Measurements from ENCODE around the gene PDGFD.

PDGFD gene

DNA sequence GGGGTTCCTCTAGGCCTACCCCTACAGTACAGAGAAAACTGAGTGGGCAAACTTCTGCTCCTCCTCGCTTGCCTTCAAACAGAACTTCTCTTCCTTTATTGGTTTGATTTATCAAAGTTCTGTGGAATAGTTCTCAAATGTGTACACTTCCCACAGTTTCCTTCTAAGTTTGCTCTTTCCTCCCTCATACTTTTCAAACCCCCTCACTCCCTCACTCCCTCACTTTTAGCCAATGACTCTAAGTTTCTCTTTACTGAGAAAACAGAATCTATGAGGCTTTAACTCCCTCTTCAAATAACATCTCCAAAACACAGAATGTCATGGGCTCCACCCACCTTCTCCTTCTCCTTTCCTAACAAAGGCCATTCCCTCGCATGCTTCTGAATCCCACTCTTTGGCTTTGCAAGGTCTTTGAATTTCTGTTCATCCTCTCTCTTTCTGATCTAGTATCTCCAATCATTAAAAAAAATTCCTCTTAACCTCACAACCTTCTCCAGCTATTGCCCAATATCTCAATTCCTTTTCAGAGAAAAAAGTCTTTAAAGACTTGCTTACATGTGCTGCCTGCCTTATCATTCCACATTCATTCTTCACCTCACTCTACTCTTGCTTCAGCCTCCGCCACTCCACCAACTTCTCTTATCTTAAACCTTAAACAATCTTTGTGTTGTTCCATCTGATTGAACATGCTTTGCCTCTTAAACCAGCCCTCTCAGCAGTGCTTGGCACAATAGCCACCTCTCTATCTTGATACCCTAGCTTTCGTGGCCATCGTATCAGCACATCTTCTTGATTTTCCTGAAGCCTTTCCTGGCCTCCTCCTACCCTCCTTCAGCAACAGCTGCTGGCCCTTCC lies 70.3 kb downstream of the PDGFD start:
- DNase-seq (ENCODE audit: low spot score), result no peak

DNA sequence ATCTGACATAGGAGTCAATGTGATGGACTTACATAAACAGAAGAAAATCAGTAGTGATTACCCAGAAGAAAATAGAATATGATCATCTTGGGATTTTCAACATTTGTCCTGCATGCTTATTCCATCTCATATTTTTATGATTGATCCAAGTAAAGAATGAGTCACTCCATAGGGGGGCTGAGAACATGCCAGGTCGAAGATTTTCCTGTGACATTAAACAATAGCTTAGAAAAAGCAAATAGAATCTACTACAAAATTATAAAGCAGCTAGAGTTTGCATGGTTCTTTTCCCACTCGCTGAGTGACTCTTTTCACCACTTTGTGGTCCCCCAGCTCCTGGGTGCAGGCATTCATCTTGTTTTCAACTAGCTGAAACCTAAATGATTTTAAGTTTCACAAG lies 71.2 kb downstream of the PDGFD start:
- no peak for DNase-seq (ENCODE audit: low spot score)

DNA sequence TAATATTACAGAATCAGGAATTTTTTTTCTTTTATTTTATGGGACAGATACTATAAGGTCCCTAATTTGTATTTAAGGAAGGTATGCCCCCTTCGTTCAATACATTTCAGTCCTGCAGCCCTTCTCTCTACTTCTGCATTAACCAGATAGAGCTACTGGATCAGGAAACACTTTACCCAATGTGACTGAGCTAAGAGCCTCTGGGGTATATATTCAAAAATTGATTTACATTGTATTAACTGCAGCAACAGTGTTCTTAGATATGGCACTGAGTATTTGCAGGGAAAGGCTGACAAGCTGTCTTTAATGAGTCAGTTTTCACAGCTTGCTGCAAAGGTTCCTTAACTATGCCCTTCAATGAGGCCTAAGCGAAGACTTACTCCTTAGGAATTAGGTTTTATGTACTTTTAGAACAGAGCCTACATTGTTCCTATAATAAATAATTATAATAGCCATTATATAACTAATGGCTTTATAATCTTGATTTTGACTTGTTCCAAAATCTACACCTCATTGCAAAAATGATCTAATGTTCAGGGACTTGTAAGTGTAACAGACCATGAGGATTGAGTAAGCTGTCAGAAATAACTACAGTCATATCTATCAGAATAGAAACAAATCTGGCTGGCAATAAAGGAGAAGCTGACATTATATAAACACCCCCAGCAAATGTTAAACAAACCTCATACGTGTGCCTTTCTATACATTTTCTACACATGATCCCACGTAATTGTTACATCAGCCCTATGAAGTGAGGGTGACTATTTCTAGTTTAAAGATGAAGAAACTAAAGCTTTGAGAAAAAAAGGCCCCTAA lies 72.5 kb downstream of the PDGFD start:
- DNase-seq (ENCODE audit: low spot score), result no peak

DNA sequence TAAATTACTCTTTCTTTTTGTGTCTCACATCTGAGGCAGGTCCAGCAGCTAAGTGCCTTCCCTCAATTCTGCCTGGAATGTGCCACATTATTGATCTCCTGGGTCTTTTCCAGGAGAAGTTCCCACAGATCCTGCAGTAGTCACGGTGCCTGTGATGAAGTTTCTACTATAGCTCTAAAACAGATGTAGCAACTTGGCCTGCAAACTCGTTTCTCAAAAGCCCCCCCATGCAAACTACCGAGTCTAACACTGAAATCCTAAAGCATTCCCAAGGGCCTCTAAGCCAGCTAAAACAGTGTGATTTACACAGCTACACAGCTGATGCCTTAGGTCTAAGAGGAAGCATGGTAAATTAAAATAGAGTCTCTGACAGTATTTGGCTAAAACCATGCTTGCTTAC lies 73.2 kb downstream of the PDGFD start:
- DNase-seq (ENCODE audit: low spot score), result no peak

DNA sequence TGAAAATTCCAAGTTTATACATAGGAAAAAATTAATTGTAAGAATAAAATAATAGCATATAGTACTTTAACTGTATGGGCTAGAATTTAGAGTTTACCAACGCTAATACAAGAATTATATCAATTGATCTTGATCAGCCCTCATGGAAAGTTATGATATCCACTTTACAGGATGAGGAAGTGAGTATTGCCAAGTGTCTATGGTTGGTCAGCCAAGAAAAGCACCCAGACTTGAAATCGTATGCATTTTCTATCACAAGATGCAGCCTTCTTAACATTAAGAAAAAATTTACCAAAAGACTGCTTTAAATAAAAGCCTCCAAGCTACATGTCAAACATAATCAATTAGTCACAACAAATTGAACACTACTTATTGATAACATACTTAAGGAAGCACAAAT lies 74.5 kb downstream of the PDGFD start:
- no peak for DNase-seq (ENCODE audit: low spot score)

DNA sequence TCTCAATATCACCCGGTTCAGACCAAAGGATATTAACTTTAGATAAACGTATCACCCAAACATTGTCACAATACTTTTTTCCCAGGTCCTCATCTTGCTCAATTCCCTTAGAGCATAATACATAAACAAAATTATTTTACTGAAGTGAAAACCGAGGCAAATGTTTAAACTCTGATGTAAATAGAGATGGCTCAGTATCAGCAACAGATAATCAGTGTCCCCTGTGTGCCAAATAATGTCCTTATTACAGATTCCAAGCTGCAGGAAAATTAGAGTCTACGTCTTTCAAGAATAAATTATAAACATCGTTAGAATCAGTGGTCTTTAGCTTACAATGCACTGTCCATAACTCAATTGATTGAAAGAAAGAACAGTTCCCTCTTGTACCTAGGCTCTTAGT lies 77.3 kb downstream of the PDGFD start:
- DNase-seq (ENCODE audit: low spot score), result no peak

DNA sequence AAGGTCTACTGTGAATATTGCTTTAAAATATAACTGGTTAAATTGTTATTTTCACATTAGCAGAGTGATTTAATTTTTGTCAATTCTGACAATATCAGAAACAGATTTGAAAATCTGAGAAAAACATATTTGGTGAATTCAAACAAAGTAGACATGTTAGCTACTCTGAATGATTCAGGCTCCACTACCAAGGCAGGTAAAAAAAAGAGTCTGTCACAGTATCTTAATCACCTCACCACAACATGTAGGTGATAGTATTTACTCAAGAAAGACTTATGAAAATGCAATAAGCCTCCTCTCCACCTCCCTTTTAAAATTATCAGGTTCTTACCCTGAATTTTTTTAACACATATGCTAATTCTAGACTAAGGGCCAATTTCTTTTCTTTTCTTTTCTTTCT lies 85.0 kb downstream of the PDGFD start:
- no peak for DNase-seq (ENCODE audit: low spot score)

DNA sequence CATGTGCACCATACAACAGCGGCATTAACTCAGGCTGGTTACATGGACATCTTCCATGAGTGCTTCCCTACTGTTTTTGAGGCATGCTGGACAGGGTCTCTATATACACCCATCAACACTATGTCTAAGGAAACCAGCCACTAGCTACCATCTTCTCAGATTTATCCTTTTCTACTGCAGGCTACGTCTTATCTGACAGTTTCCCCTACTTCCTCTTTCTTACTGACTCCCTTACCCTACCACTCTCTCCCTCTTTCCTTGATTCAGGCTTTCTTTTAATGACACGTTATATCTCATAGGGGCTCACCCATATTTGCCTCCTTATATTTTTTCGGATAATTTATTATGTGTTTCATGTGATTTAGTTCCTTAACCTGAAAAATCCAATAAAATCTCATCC lies 85.7 kb downstream of the PDGFD start:
- no peak for DNase-seq (ENCODE audit: low spot score)

DNA sequence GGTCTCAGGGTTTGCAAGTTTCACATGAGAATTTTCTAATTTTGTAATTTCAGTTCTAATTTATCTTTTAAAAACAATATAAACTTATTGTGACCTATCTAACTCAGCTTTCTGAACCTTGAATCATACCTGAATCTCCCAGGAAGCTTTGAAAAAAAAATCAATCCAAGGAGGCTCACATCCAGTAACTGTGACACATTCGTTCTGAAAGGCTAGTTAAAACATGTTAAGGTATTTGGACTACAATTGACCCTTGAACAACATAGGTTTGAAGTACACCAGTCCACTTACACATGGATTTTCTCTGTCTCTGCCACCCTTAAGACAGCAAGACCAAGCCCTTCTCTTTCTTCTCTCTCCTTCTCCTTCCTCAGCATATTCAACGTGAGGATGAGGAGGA lies 87.5 kb downstream of the PDGFD start:
- DNase-seq (ENCODE audit: low spot score), result no peak

DNA sequence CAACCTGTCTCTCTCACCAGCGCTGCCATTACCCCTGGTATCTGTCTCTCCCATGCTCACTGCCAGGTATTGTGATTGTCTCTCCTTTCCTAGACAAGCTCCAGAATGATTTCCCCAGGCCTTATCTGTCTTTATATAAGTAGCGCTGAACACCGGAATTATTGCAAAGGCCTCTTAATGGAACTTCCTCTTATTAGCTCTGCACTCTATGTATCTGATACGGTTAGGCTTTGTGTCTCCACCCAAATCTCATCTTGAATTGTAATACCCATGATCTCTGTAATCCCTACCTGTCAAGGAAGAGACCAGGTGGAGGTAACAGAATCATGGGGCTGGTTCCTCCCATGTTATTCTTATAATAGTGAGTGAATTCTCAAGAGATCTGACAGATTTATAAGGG lies 88.2 kb downstream of the PDGFD start:
- DNase-seq (ENCODE audit: low spot score), result no peak

DNA sequence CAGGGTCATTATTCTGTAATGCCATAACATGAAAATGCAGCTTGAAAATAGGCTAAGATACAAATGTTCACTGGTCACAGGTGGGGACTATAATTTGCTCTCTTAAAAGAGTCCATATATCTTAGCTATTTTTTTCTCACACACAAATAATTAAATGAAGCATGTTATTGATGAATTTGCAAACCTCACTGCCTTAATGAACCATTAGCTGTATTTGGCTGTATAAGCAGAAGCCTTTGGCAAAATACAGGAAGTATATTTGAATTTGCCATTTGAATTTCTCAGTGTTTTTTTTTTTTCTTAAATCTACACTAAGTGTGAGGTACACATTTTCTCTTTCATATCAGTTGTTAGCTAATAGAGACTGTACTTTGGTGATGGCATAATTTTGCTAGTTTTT lies 88.9 kb downstream of the PDGFD start:
- DNase-seq (ENCODE audit: low spot score), result no peak

DNA sequence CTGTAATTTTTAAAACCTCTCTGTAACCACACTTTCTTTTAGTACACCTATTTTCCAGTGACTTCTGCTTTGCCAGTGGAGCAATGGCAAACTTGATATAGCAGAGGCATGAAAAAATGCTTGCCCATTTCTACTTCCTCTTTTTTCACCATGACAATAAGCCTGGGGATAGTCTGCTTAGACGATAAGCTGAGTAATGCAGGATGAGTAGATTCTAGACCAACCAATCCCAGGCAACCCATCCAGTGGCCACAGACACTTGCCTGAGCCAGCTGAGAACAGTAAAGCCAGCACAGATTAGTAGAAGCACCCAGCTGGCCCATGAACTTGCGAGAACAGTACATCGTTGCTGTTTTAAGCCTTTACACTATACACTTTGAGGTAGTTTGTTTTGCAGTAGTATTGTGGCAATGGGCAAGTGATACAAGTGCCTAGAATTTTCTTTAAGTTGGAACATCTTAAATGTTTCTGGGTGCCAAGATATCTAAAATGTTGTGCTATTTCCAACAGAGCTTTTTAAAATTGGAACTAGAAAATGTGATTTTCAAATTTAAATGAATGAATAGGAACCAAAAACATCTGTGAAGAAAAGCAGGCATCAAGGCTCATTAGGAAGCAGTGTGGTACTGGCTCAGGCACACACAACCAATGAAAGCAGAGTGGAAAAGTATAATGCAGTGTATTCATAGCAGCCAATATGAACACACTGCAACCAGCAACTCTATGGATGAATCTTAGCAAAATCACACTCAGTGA lies 89.8 kb downstream of the PDGFD start:
- peak; percentile 16 for DNase-seq (ENCODE audit: low spot score)

DNA sequence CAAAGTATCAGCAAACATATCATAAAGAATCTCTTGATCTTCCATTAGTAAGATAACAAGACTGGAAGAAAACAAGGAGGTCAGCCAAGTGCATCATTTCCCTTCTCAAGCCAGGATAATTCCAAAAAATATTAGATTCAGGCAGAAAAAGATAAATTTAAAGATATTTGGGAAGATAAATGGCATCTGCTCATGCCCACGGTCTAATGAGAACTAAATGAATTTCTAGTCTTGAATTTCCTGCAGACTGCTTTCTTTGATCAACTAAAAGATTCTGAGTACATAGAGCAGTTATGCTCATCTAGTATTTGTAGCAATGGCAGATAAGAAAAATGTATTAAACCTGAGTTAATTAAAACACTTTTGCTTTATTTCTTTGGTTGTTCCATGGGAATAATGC lies 96.4 kb downstream of the PDGFD start:
- DNase-seq (ENCODE audit: low spot score), result no peak

DNA sequence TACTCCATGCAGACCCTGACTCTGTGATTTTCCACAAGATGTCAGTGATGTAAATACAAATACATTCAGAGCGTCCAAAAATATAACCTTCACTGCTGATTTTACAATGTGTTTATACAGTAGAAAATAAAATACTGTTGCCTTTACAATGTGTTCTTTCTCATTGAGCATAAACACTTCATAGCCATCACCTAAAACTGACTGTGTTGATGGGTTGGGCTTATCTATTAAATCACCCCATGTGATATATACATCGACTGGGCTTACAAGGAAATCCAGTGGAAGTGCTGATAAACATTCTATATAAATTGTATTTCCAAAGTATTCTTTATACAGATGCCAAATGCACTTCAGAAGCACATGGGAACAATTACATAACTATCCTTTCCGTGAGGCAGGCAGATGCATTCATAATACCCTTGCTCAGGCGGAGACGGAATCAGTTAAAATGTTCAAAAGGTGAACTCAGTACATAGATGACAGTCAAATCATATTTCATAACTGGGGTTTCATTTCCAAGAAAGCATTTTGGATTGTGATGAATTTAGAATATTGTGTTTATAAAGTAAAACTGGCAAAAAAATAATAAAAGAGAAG lies 99.8 kb downstream of the PDGFD start:
- no peak for DNase-seq (ENCODE audit: low spot score)

DNA sequence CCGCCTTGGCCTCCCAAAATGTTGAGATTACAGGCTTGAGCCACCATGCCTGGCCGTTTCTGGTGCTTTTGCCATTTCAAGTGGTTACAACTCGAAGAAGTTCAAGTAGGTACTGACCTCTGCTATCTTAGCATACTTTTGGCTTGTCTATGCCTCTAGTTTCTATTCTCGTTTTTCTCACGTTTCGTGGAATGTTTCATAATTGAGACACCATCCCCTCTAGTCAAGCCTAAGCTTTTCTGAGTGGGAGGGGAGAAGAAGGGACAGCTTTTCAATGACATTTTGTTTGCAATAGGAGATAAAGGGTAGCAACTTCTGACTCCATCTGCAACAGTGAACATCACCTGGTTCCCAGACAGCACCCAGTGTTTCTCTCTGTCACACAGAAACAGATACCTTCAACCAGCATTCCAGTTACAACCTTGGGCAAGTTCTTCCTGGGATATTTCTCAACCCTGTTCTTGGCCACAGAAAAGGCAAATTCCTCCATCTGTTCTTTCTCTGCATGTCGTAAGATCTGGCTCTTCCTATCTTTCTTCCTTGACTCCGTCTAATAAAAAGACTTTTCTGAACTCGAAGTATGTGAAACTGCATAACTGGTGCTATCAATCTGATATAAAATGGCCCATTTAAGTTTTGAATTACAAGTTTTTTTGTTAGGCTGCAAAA lies 102.0 kb downstream of the PDGFD start:
- DNase-seq (ENCODE audit: low spot score), result no peak

DNA sequence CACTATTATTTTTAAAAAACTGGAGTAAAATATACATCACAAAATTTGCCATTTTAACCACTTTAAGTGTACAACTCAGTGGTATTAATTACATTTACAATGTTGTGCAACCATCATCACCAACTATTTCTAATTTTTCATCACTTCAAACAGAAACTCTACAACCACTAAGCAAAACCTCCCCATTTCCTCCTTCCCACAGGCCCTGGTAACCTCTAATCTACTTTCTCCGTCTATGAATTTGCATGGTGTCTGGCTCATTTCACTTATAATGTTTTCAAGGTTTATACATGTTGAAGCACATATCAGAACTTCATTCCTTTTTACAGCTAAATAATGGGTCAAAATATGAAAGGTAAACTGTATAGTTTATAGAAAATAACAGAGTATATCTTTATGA lies 103.1 kb downstream of the PDGFD start:
- DNase-seq (ENCODE audit: low spot score), result no peak

DNA sequence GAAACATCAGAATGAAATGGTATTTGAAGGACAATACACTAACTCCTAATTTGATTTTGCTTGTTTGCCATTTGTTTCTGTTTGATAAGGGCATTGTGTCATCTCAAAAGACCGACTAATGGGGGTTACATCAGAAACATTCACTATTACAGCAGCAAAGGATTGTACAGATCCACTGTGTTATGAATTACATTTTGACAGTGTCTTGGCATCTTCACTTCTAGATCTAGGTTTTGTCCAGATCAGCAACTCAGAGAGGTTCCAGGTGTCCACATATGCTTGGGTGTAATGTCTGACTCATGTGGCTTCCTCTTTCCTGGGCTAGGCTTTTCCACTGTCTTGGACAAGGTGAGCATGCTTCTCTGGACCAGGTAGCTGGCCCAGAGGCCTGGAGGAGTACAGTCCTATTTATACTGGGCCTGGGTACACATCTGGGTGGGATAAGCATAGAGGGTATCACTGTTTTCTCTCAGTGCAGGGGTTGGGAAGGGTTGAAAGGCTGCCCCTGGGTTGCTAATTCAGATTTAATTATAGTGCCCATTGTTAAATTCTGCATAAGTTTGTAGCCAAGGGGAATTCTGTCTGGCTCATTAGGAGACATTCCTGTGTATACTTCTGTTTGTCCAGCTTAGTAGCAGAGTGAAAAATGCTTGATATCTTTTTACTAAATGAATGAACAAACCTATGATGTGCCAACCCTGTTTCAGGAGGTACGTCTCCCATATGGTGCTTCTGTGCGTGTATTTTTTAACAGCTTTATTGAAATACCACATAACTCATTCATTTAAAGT lies 103.7 kb downstream of the PDGFD start:
- no peak for DNase-seq (ENCODE audit: low spot score)

DNA sequence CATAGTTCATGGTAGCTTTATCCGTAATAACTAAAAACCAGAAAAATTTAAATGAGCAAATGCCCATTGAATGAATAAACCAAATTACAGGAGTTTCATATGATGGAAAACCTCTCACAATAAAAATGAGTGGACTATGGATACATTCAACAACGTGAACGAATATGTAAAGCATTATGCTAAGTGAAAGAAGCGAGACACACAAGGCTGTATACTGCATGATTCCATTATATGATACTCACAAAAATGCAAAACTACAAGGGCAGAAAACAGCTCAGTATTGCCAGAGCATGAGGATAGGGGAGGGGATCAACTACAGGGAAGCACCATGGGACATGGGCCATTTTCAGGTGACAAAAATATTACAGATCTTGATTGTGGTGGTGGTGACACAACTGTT lies 105.3 kb downstream of the PDGFD start:
- no peak for DNase-seq (ENCODE audit: low spot score)

DNA sequence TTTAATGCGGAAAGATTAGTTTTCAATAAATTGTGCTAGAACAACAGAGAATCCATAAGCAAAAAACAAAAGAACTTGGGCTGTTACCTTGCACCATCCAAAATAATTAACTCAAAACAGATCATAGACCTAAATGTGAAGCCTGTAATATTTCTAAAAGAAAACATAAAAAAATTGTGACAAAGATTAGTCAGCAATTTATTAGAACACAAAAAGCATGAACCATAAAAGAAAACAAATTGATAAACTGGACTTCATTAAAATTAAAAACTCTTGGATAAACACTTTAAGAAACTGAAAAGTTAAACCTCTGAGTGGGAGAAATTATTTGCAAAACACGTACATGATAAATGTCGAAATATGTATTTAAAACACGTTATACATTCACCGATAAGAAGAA lies 106.0 kb downstream of the PDGFD start:
- no peak for DNase-seq (ENCODE audit: low spot score)

DNA sequence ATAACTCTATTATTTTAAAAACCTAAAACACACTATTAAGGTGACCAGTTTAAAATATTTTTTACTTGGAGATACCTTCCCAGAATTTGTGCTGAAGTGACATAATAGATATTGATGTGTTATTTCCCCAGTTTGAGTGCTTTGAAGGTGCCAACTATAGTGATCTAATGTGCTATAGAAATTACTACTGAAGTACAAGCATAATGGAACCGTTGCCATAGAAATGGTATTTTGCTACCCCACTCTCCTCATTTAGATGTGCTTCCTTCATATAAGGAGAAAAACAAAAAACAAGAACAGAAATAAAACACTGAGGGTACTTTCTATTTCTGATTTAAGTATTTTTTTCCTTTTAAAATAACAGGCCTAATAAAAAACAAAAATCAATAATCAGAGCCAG lies 108.4 kb downstream of the PDGFD start:
- no peak for DNase-seq (ENCODE audit: low spot score)

Measured in globus pallidus (tissue), 1 donor.